Glutamatergic neuron (in vitro differentiated cells): ENCODE measurements around the gene PIP4K2A. TPM values are rescaled to one million over a fixed set of nuclear protein-coding genes. Genes with fewer than 3 reads are reported as not detected.

Experiments used
- DNase-seq: peaks from one replicate; pipeline ENCODE4 v3.0.0; 2022
- H3K27ac Mint-ChIP-seq: one replicate; pipeline ENCODE4 v1.8.0; 2020; ENCODE audit warnings: mild to moderate bottlenecking, mixed read lengths, inconsistent platforms; ENCODE audit not compliant: unreplicated experiment
- H3K27me3 Mint-ChIP-seq: one replicate; pipeline ENCODE4 v1.8.0; 2020; ENCODE audit warnings: mild to moderate bottlenecking, moderate library complexity, mixed read lengths, inconsistent platforms; ENCODE audit not compliant: unreplicated experiment
- H3K36me3 Mint-ChIP-seq: one replicate; pipeline ENCODE4 v1.8.0; 2020; ENCODE audit warnings: mild to moderate bottlenecking, mixed read lengths, inconsistent platforms; ENCODE audit not compliant: unreplicated experiment
- H3K4me1 Mint-ChIP-seq: one replicate; pipeline ENCODE4 v1.8.0; 2020; ENCODE audit warnings: mild to moderate bottlenecking, low read depth, mixed read lengths, inconsistent platforms; ENCODE audit not compliant: unreplicated experiment
- H3K4me3 Mint-ChIP-seq: one replicate; pipeline ENCODE4 v1.8.0; 2020; ENCODE audit warnings: mild to moderate bottlenecking, mixed read lengths, inconsistent platforms; ENCODE audit not compliant: unreplicated experiment
- H3K9me3 Mint-ChIP-seq: one replicate; pipeline ENCODE4 v1.8.0; 2020; ENCODE audit warnings: mild to moderate bottlenecking, moderate library complexity, mixed read lengths, inconsistent platforms; ENCODE audit not compliant: unreplicated experiment
- CTCF ChIP-seq: fragments of 200-600 bp; sonication (generic); IDR thresholded peaks from one replicate; pipeline ENCODE4 v1.5.0; 2021; ENCODE audit not compliant: partially characterized antibody, unreplicated experiment
- long read RNA-seq: library from polyadenylated mRNA; unstranded; transcript quantifications from one replicate; pipeline ENCODE4 v2.0.0, GENCODE V29; 2020; ENCODE audit not compliant: unreplicated experiment
- total RNA-seq: library from RNA; stranded (reverse); fragmentation: NEBNext Ultra II Directional; extraction: Animal tissue kit (Norgen Biotek cat#: 25700); gene quantifications from one replicate; pipeline ENCODE4 v1.2.1, GENCODE V29; 2021; ENCODE audit not compliant: unreplicated experiment

PIP4K2A gene
- 20.7 TPM for total RNA-seq
- long read RNA-seq, partial matches to known transcripts, result 0 of 4 reads
- long read RNA-seq, other reads (novel, unspliced or antisense), result 4 of 4 reads

GRCh38 chr10:22714479-22715289 lies at the start of gene PIP4K2A:
PIP4K2A (minus strand) TSS chr10:22714578; CDS start chr10:22714326, 252 bp downstream.
- peaks cover 5% of the 10 kb centered on the region for H3K9me3 Mint-ChIP-seq
- peak; percentile 78 for DNase-seq
- no peaks in the 10 kb centered on the region for H3K36me3 Mint-ChIP-seq
- H3K4me3 Mint-ChIP-seq, result peak within 1 kb of the TSS; percentile 84
- H3K27me3 Mint-ChIP-seq, result peaks cover 6% of the 10 kb centered on the region
- H3K4me1 Mint-ChIP-seq, result no peaks in the 10 kb centered on the region
- H3K27ac Mint-ChIP-seq, result peak within 1 kb of the TSS; percentile 31
- no peak for TF ChIP-seq CTCF

DNA sequence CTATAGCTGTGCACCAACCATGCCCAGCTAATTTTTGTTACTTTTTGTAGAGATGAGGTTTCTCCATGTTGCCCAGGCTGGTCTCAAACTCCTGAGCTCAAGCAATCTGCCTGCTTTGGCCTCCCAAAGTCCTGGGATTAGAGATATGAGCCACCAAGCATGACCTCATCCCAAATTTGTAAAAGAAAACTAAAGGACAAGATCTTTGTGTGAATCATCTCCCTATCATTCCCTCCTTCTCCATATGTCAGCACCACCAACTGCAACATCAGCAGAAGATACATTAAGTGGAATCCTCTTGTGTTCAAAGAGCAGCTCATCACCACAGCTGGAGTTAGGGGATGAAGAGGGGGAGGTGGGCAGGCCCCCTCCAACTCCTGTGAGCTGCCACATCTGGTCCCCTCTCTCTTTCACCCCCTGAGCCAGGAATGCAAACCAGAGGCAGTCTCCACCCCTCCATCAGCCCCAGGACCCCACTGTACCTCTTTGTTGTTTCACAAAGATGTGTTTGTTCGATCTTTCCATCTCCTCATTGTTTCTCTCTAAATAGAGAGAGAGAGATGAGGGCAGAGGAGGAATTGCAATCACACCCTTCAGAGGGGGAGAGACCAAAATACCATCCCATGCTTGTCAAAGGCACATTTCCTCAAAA lies 47.3 kb upstream of the PIP4K2A start:
- Mint-ChIP-seq H3K36me3 (no peaks in the 10 kb centered on the region), H3K4me1 (no peaks in the 10 kb centered on the region), H3K4me3 (no peak overlapping the region), H3K27ac (no peak overlapping the region), H3K27me3 (no peaks in the 10 kb centered on the region), H3K9me3 (no peaks in the 10 kb centered on the region)
- DNase-seq, result no peak
- no peak for TF ChIP-seq CTCF

DNA sequence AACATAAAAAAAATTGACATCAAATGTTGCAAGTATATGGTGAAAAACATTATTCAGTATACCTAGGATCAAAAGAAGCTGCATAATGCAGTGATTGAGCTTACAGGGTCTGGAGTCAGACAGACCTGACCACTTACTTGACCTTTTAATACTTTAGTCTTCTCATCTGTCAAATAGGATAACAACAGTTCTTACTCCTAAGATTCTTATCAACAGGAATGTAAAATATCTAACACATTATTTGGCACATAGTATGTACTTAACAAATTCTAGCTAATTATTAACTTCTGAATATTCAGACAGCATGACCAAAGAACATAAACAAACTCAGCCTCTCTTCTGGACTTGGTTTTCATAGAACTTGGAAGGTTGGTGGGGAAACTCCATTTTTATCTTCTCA lies 45.6 kb upstream of the PIP4K2A start:
- DNase-seq, result no peak
- no peaks in the 10 kb centered on the region for H3K9me3 Mint-ChIP-seq
- H3K36me3 Mint-ChIP-seq, result no peaks in the 10 kb centered on the region
- H3K27ac Mint-ChIP-seq, result no peak overlapping the region
- no peaks in the 10 kb centered on the region for H3K27me3 Mint-ChIP-seq
- TF ChIP-seq CTCF, result no peak
- no peaks in the 10 kb centered on the region for H3K4me1 Mint-ChIP-seq
- H3K4me3 Mint-ChIP-seq, result no peak overlapping the region

GRCh38 chr10:22758867-22759266 lies 44.5 kb upstream of the PIP4K2A start:
- Mint-ChIP-seq H3K36me3 (no peaks in the 10 kb centered on the region), H3K9me3 (no peaks in the 10 kb centered on the region), H3K27me3 (no peaks in the 10 kb centered on the region), H3K27ac (no peak overlapping the region), H3K4me1 (no peaks in the 10 kb centered on the region), H3K4me3 (no peak overlapping the region)
- TF ChIP-seq CTCF, result no peak
- DNase-seq, result no peak

DNA sequence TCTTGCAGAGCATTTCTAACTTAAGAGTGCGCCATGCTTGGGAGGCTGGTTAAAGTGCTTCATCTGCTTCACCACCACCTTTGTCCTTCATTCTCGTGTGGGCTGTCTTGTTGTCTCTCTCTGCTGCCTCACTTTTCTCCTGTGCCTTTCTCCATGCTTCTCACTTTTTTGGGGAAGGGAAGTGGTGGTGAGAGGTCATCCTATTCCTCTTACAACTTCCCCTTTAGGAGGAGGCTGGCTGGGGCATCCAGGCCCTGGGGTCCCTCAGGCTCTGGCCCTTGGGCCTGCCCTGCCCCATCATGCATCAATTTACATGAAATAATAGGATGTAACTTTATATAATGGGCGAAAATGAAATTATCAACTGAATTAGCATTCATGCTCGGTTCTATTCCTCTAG lies 39.9 kb upstream of the PIP4K2A start:
- Mint-ChIP-seq H3K9me3 (no peaks in the 10 kb centered on the region), H3K27me3 (no peaks in the 10 kb centered on the region), H3K36me3 (no peaks in the 10 kb centered on the region), H3K4me1 (no peaks in the 10 kb centered on the region), H3K27ac (no peak overlapping the region), H3K4me3 (no peak overlapping the region)
- TF ChIP-seq CTCF, result no peak
- no peak for DNase-seq
